Skeletal muscle satellite cell (primary cell): ENCODE measurements around the gene CREB5.

Source experiments
- H3K27me3 ChIP-seq: 2 replicates; pipeline ENCODE4 v1.7.0; 2013; ENCODE audit warnings: low read length; ENCODE audit not compliant: control insufficient read depth, insufficient read depth
- H3K36me3 ChIP-seq: 2 replicates; pipeline ENCODE4 v1.7.0; 2013; ENCODE audit warnings: mild to moderate bottlenecking, control low read depth, low read length; ENCODE audit not compliant: insufficient read depth
- H3K4me1 ChIP-seq: 2 replicates; pipeline ENCODE4 v1.7.0; 2013; ENCODE audit warnings: low read length; ENCODE audit not compliant: control insufficient read depth, insufficient read depth
- H3K4me2 ChIP-seq: 2 replicates; pipeline ENCODE4 v1.7.0; 2013; ENCODE audit warnings: mild to moderate bottlenecking, low read length
- H3K4me3 ChIP-seq: 2 replicates; pipeline ENCODE4 v1.7.0; 2013; ENCODE audit warnings: low read length
- H3K9ac ChIP-seq: 2 replicates; pipeline ENCODE4 v1.7.0; 2013; ENCODE audit warnings: mild to moderate bottlenecking, low read depth, low read length, moderate library complexity
- H3K9me3 ChIP-seq: replicated peaks from 2 replicates; pipeline ENCODE4 v1.7.0; 2013; ENCODE audit warnings: mild to moderate bottlenecking, control low read depth, low read length

CREB5 gene

DNA sequence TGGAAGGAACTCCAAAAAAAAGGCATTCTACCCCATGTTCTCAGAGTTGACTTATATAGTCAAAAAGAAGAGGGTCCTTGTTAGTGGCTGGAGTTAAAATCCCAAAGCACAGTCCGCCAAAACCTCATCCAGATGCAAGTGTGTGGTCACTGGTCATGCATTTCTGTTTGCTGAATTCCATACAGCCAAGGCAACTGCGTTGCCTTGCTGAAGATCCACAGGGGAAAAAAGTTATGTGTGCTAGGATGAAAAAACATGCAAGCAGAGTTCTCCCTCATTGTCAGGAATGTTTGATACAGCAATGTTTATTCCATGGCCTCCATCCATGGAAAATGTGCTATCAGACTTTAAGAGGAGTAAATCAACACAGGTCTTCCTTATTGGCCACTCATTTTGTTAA lies 213.1 kb downstream of the CREB5 start:
- Histone ChIP-seq H3K4me3 (no peak overlapping the region), H3K27me3 (no peaks in the 10 kb centered on the region), H3K36me3 (no peaks in the 10 kb centered on the region), H3K9ac (no peak overlapping the region), H3K4me1 (peaks cover 56% of the 10 kb centered on the region), H3K4me2 (no peak overlapping the region), H3K9me3 (no peaks in the 10 kb centered on the region)

DNA sequence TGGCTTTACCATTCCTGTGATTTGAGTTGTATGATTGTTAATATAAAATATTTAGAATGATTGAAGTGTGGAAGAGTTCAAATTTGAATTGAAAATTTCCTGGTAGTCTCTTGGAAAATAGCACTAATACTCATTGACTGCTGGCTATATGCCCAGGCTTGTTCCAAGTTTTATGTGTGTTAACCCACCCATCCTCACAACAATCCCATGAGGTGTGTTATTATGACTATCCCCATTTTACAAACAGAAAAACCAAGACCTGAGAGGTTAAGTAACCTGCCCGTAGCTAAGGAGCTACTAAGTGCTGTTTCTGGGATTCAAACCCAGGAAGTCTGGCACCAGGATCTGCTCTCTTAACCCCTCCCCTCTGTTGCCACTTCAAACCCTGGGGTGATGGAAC lies 213.9 kb downstream of the CREB5 start:
- H3K4me2 ChIP-seq, result peak overlapping the region; percentile 8
- peaks cover 56% of the 10 kb centered on the region for H3K4me1 ChIP-seq
- no peaks in the 10 kb centered on the region for H3K36me3 ChIP-seq

DNA sequence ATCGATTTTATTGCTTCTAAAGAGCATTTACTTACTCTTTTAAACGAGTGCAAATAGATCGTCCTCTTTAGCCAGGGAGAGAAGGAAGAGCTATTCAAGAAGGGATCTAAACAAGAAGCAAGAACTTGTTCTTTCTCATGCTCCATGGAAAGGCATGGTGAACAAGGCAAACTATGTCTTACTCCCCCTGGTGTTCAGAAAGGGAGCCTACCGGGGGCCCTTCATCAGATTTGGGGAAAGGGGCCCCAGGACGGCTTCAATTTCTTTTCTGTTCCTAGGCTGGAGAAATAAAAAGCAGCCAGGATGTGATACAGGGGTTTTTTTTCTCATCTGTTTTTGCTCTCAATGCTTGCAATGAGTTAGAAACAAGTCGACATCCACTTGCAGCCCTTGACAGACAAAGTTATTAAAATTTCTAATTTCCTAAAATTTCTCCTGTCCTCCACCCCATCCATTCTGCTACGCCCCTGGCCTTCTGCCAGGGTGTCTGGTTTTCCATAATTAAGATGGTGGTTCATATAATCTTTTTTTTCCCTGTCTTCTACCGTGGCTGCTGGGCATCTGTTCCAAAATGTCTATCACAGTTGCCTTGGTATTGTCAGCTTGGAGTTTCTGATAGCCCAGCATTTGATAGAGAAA lies 214.4 kb downstream of the CREB5 start:
- Histone ChIP-seq H3K9ac (peak overlapping the region; percentile 21), H3K4me3 (no peak overlapping the region), H3K4me1 (peaks cover 56% of the 10 kb centered on the region), H3K36me3 (no peaks in the 10 kb centered on the region), H3K4me2 (peak overlapping the region; percentile 8), H3K9me3 (no peaks in the 10 kb centered on the region), H3K27me3 (no peaks in the 10 kb centered on the region)

More for the DNA sequence above, 213.9 kb downstream of the CREB5 start:
- no peak overlapping the region for H3K9ac ChIP-seq
- H3K9me3 ChIP-seq, result no peaks in the 10 kb centered on the region
- no peaks in the 10 kb centered on the region for H3K27me3 ChIP-seq
- H3K4me3 ChIP-seq, result no peak overlapping the region

DNA sequence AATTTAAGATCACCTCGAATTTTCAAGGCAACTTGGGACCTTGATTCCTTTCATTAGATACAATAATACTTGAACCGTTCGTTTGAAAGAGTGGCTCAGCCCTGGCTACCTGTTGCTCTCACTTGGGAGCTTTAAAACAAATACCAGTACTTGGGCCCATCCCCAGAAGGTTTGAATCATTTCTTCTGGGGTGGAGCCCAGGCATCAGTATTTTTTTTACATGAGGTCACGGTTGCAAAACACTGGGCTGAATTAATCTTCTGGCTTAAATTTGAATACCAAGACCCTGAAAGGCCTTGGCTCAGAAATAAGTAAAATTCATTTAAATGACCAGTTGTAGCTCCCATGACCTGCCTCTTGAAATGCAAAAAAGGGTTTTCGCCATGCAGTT lies 214.9 kb downstream of the CREB5 start:
- H3K27me3 ChIP-seq, result no peaks in the 10 kb centered on the region
- H3K4me3 ChIP-seq, result no peak overlapping the region
- H3K36me3 ChIP-seq, result no peaks in the 10 kb centered on the region
- H3K4me1 ChIP-seq, result peaks cover 56% of the 10 kb centered on the region
- no peaks in the 10 kb centered on the region for H3K9me3 ChIP-seq
- peak overlapping the region; percentile 21 for H3K9ac ChIP-seq
- H3K4me2 ChIP-seq, result no peak overlapping the region

DNA sequence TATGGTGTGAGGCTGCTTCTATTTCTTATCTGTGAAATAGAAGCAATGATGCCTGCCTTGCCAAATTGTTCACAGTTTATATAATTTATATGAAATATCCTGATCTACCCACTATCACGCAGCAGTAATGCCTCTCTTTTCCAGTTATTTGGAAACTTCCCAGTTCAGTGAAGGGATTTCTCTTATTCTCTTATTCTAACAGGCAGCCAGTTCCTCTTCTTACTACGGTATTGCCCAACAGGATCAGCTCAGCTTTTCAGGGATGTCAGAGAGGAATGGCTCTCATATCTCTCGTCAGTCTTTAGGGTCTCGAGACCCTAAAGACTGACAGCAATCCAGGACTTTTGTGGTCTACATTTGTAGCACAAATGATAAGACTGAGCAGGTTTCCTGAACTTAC lies 215.6 kb downstream of the CREB5 start:
- peaks cover 56% of the 10 kb centered on the region for H3K4me1 ChIP-seq
- H3K9me3 ChIP-seq, result no peaks in the 10 kb centered on the region
- no peaks in the 10 kb centered on the region for H3K36me3 ChIP-seq
- H3K4me3 ChIP-seq, result no peak overlapping the region
- H3K4me2 ChIP-seq, result no peak overlapping the region
- H3K9ac ChIP-seq, result no peak overlapping the region
- no peaks in the 10 kb centered on the region for H3K27me3 ChIP-seq

DNA sequence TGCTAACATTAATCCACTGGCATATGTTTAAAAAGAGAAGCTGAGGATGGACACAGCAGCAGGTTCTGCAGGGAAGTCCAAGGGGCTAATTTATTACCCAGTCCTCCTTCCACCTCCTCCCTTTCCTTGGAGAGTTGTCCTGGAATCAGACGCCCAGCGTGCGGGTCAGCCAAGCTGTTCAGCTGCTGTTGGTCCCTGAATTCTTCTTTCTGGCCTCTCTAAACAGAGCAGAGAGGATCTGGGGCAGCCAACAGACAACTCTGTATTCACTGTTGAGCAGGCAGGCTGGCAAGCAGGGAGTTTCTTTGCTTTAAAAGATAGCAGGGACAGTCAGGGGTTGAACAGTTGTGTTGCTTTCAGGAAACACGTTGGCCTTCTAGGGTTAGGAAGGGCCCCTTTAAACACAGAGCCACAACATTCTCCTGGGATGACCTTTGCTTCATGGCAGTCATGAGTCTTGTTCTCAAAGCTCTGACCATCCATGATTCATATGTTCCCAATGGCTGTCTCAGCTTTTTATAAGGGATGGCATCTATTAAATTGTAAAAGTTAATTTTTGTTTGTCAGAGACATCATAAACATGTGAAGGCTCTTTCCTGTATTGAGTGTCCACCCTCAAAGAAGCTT lies 217.0 kb downstream of the CREB5 start:
- H3K4me3 ChIP-seq, result peak overlapping the region; percentile 37
- no peaks in the 10 kb centered on the region for H3K9me3 ChIP-seq
- peak overlapping the region; percentile 36 for H3K9ac ChIP-seq
- no peaks in the 10 kb centered on the region for H3K27me3 ChIP-seq
- H3K4me2 ChIP-seq, result peak overlapping the region; percentile 61
- no peaks in the 10 kb centered on the region for H3K36me3 ChIP-seq
- H3K4me1 ChIP-seq, result peaks cover 45% of the 10 kb centered on the region

DNA sequence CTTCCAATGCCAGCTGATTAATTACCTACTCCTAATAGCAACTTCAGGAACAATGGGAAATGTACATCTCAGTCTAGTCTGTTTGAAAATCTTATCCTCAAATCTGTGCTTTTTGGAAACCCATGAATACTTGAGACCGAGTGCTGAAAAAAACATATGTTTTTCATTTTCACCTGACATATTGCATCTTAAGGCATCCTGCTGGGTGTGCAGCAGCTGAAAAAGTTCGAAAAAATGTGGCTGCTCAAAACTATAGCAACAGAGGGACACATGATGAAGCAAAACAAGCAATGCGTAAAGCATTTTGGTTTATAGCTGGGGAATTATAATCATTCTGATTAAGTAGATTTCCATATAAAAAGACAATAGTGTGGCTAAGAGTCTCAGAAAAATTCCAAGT lies 218.0 kb downstream of the CREB5 start:
- H3K4me1 ChIP-seq, result peaks cover 45% of the 10 kb centered on the region
- no peaks in the 10 kb centered on the region for H3K27me3 ChIP-seq
- no peak overlapping the region for H3K4me3 ChIP-seq
- no peak overlapping the region for H3K9ac ChIP-seq
- no peaks in the 10 kb centered on the region for H3K9me3 ChIP-seq
- H3K4me2 ChIP-seq, result no peak overlapping the region
- H3K36me3 ChIP-seq, result no peaks in the 10 kb centered on the region

DNA sequence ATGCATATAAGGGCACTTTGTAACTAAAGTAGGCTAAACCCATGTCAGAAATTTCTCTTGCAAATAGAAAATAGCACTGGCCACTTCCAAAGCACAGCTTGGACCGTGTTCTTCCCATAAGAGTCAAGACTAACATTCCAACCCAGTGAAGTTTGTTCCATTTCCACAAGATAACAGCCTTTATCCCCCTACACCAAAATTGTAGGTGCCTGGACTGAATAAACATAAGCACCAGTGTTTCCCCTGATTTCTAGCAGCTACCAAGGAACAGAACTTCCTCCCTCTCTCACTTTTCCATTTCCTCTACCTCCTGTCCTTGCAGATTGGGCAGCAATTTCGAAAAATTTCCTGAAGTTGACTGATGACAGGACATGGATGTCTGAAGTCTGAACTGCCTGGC lies 219.7 kb downstream of the CREB5 start:
- Histone ChIP-seq H3K27me3 (no peaks in the 10 kb centered on the region), H3K9ac (no peak overlapping the region)

DNA sequence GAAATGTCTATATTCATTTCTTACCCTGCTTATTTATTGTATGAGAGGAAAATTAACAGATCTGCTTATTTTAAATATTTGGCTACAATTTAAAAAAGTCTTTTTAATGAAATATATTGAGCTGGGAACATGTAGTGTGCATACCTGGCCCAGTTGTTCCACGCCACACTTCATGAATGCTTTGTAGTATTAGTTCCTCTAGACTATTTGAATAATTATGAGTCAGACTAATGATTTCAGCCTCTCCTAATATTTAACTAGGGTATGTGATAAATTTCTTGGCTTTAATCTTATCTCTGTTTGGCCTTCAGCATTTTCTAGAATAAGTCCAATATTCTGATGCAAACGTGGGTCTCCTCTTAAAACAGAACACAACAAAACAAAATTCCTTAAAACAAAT lies 226.6 kb downstream of the CREB5 start:
- Histone ChIP-seq H3K4me3 (no peak overlapping the region), H3K36me3 (no peaks in the 10 kb centered on the region), H3K4me2 (no peak overlapping the region), H3K27me3 (no peaks in the 10 kb centered on the region), H3K9ac (no peak overlapping the region), H3K4me1 (no peaks in the 10 kb centered on the region), H3K9me3 (no peaks in the 10 kb centered on the region)

More for the DNA sequence above, 219.7 kb downstream of the CREB5 start:
- Histone ChIP-seq H3K4me2 (no peak overlapping the region), H3K4me3 (no peak overlapping the region), H3K4me1 (peaks cover 34% of the 10 kb centered on the region), H3K9me3 (no peaks in the 10 kb centered on the region), H3K36me3 (no peaks in the 10 kb centered on the region)

DNA sequence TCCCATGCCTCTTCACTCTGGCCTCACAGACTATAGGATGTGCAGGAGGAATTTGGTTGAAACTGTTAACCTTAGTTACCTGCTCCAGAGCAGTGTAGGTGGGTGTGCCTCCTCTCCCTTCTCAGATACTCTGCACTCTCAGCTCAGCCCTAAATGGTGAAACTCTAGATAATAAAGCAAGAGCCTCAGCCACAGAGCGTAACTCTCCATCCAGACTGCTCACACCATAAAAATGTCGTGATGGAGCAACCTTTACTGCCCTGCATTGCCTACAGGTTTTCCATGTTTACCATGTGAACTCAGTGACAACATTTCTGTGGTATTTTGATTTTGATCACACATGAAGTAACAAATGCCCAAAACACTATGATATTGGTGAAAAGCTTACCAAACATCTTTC lies 227.7 kb downstream of the CREB5 start:
- Histone ChIP-seq H3K27me3 (no peaks in the 10 kb centered on the region), H3K4me3 (no peak overlapping the region), H3K9ac (no peak overlapping the region), H3K4me2 (no peak overlapping the region), H3K9me3 (no peaks in the 10 kb centered on the region), H3K4me1 (no peaks in the 10 kb centered on the region), H3K36me3 (no peaks in the 10 kb centered on the region)

DNA sequence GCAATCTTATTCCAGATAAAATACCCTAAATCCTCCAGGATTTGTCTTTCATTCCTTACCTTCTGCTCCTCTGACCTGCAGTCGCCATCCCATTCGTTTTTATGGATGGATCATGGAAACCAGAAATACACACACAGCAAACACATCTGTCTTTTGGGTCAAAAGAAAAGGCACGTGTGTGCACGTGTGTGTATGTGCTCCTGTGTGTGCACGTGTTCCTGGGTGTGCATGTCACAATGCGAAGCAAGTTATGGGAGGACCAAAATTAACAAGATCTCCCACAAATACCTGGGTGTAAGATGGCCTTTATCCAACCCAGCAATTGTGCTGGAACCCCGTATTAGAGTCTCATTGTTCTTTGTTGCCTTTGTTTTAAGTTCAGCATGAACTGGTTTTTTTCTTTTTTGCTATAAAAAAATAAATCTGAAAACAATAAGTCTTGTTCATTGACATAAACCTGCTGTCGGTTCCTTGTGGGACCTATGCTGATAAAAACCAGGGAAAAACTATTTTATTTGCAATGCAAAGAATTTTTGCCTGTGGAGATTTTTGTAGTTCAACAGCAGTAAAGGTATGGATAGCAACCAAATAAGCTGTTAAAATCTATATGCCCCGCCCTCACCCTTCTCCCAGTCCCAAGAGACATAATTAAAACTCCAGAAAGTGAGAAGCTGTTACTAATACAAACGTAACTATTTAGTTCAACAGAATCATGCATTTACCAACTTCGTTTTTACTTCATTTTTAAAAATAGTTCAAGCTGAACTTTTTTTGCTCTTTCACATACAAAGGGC lies 229.6 kb downstream of the CREB5 start:
- Histone ChIP-seq H3K27me3 (no peaks in the 10 kb centered on the region), H3K9ac (no peak overlapping the region), H3K9me3 (no peaks in the 10 kb centered on the region), H3K4me2 (no peak overlapping the region), H3K4me3 (no peak overlapping the region), H3K36me3 (no peaks in the 10 kb centered on the region), H3K4me1 (no peaks in the 10 kb centered on the region)
